Raji (cell line): Measurements from ENCODE around the gene PRSS27.

Experiments used
- POLR2A ChIP-seq: IDR thresholded peaks from 2 replicates; pipeline ENCODE4 v1.6.1; 2011; ENCODE audit warnings: low read depth, low read length, control low read depth; ENCODE audit not compliant: insufficient read depth

Gene PRSS27

DNA sequence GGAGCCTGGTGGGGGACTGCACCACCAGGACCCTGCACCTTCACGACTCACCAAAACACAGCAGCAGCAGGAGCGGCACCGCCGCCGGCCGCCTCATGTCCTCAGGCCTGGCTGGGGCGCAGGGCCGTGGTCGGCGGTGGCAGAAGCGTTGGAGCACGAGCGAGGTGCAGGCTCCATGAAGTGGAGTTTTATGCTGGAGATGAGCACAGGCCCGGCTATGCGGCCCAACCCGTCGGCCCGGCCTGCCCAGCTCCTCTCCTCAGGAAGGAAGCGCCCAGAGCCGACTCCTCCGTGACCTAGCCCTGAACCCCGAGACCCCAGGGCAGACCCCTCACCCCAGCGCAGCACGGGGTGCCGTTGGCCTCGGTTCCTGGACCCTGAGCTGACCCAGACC lies at the start of gene PRSS27:
Gene PRSS27 (minus strand): TSS at position 161 of the 394 bp plus-strand sequence. CDS start 64 bp downstream, at position 97.
- no peak for TF ChIP-seq POLR2A

DNA sequence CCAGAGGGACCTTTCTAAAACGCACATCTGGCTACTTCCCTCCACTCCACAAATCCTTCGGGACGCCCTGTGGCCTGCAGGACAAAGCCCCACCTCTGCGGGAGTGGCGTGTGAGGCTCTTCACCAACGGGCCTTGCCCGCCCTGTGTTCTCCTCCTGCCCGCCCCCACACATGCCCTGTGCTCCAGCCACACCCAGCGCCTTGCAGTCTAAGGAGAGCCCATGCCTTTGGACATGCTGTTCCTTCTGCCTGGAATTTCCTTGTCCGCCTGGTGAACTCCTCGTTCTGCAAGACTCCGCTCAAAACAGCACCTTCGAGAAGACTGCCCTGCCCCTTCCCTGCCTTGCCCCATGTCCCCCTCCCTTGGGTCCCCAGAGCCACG lies 49.6 kb upstream of the PRSS27 start:
- TF ChIP-seq POLR2A = no peak

DNA sequence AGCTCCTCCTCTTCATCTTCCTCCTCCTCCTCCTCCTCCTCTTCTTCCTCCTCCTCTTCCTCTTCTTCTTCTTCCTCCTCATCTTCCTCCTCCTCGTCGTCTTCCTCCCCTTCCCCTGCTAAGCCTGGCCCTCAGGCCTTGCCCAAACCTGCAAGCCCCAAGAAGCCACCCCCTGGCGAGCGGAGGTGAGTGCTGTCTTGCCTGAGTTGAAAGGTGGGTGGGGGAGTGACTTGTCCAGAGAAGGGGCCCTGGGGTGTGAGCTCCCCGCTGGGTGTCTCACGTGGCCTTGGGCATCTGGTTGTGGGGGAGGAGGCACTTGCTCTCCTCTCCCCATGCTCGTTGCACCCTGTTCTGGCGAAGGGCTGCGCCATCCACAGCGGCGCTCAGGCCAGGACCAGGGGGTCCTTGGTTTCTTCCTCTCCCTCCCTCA lies 49.1 kb upstream of the PRSS27 start:
- no peak for TF ChIP-seq POLR2A

DNA sequence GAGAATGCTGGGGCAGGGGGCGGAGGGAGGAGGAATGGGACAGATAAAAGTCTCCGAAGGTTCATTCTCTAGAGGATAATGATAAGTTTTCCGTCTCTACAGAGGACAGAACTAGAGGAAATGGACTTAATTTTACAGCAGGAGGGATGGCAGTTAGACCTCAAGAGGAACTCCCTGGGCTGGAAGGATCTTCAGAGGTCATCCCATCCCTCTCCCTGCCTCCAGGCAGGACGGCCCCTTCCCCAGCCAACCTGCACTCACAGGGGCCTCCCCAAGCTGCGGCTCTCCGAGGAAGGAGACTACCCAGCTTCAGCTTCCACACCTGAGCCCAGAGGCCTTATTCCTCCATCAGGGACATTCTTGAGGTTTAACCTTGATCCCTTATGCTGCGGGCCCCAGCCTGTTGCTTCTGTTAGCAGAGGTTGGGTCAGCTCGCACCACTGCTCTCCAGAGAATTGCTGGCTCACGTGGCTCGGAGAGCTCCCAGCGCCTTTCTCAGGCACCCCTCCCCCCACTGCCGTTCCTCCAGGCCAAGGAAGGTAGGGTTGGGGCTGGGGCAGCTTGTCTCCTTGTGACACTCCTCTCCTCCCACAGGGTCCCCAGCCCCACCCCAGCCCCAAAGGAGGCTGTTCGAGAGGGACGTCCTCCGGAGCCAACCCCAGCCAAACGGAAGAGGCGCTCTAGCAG lies 48.5 kb upstream of the PRSS27 start:
- no peak for TF ChIP-seq POLR2A

DNA sequence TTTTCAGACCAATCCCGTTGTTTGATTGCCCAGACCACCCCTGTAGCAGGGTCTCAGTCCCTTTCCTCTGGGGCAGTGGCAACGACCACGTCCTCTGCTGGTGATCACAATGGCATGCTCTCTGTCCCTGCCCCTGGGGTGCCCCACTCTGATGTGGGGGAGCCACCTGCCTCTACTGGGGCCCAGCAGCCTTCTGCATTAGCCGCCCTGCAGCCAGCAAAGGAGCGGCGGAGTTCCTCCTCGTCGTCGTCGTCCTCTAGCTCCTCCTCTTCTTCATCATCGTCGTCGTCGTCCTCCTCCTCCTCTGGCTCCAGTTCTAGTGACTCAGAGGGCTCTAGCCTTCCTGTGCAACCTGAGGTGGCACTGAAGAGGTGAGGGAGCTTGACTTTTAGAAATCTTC lies 47.9 kb upstream of the PRSS27 start:
- no peak for TF ChIP-seq POLR2A

DNA sequence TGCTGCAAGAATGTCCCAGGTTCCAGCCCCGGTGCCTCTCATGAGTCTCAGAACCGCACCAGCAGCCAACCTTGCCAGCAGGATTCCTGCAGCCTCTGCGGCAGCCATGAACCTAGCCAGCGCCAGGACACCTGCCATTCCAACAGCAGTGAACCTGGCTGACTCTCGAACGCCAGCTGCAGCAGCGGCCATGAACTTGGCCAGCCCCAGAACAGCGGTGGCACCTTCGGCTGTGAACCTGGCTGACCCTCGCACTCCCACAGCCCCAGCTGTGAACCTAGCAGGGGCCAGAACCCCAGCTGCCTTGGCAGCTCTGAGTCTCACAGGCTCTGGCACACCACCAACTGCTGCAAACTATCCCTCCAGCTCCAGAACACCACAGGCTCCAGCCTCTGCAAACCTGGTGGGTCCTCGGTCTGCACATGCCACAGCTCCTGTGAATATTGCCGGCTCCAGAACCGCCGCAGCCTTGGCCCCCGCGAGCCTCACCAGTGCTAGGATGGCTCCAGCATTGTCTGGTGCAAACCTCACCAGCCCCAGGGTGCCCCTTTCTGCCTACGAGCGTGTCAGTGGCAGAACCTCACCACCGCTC lies 47.2 kb upstream of the PRSS27 start:
- TF ChIP-seq POLR2A = no peak

DNA sequence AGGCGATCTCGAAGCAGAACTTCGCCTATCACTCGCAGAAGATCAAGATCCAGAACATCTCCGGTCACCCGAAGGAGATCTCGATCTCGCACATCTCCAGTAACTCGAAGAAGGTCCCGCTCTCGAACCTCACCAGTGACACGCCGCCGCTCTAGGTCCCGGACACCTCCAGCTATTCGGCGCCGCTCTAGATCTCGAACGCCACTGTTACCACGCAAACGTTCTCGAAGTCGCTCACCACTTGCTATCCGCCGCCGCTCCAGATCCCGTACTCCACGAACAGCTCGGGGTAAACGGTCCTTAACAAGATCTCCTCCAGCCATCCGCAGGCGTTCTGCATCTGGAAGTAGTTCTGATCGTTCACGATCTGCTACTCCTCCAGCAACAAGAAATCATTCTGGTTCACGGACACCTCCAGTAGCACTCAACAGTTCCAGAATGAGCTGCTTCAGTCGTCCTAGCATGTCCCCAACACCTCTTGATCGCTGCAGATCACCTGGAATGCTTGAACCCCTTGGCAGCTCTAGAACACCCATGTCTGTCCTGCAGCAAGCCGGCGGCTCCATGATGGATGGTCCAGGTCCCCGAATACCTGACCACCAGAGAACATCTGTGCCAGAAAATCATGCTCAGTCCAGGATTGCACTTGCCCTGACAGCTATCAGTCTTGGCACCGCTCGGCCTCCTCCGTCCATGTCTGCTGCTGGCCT lies 46.6 kb upstream of the PRSS27 start:
- no peak for TF ChIP-seq POLR2A

DNA sequence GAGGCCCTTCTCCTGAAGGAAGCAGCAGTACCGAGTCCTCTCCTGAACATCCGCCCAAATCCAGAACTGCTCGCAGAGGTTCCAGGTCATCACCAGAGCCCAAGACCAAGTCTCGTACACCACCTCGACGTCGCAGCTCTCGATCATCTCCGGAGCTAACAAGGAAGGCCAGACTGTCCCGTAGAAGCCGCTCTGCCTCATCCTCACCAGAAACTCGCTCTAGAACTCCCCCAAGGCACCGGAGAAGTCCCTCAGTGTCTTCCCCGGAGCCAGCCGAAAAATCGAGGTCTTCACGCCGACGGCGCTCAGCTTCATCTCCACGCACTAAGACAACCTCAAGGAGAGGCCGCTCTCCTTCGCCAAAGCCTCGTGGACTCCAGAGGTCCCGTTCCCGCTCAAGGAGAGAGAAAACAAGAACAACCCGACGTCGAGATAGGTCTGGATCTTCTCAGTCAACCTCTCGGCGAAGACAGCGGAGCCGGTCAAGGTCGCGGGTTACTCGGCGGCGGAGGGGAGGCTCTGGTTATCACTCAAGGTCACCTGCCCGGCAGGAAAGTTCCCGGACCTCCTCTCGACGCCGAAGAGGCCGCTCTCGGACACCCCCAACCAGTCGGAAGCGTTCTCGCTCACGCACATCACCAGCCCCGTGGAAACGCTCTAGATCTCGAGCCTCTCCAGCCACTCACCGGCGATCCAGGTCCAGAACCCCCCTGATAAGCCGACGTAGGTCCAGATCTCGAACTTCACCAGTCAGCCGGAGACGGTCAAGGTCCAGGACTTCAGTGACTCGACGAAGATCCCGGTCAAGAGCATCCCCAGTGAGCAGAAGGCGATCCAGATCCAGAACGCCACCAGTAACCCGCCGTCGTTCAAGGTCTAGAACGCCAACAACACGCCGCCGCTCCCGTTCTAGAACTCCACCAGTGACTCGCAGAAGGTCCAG lies 45.7 kb upstream of the PRSS27 start:
- no peak for TF ChIP-seq POLR2A

DNA sequence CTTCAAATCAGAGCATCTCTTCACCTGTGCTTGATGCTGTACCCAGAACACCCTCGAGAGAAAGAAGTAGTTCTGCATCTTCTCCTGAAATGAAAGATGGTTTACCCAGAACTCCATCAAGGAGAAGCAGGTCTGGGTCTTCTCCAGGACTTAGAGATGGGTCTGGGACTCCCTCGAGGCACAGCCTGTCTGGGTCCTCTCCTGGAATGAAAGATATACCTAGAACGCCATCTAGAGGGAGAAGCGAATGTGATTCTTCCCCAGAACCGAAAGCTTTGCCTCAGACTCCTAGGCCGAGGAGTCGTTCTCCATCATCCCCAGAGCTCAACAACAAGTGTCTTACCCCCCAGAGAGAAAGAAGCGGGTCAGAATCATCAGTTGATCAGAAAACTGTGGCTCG lies 44.7 kb upstream of the PRSS27 start:
- no peak for TF ChIP-seq POLR2A

DNA sequence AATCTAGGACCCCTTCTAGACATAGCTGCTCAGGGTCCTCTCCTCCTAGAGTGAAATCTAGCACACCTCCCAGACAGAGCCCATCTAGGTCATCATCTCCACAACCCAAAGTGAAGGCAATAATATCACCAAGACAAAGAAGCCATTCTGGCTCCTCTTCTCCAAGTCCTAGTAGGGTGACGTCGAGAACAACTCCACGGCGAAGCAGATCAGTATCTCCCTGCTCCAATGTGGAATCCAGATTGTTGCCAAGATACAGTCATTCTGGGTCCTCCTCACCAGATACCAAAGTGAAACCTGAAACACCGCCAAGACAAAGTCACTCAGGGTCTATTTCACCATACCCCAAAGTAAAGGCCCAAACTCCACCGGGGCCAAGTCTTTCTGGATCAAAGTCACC lies 43.1 kb upstream of the PRSS27 start:
- no peak for TF ChIP-seq POLR2A

DNA sequence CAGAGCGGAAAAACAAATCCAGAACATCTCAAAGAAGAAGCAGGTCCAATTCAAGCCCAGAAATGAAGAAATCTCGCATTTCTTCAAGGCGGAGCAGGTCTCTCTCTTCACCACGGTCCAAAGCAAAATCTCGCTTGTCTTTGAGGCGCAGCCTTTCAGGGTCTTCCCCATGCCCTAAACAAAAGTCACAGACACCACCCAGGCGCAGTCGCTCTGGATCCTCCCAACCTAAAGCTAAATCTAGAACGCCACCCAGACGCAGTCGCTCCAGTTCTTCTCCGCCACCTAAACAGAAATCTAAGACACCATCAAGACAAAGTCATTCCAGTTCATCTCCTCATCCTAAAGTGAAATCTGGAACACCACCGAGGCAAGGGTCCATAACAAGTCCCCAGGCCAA lies 42.7 kb upstream of the PRSS27 start:
- no peak for TF ChIP-seq POLR2A

DNA sequence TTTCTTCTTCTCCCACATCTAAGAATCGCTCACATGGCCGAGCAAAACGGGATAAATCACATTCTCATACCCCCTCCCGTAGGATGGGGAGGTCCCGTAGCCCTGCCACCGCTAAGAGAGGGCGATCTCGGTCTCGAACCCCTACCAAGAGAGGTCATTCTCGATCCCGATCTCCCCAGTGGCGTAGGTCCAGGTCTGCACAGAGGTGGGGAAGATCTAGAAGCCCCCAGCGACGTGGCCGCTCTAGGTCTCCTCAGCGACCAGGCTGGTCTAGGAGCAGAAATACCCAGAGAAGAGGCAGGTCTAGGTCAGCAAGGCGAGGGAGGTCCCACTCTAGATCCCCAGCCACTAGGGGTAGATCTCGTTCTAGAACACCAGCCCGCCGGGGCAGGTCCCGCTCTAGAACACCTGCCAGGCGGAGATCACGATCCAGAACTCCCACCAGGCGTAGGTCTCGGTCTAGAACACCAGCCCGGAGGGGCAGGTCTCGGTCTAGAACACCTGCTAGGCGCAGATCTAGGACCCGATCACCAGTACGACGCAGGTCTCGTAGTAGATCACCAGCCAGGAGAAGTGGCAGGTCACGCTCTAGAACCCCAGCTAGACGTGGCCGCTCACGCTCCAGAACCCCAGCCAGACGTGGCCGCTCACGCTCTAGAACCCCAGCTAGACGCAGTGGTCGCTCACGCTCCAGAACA lies 42.0 kb upstream of the PRSS27 start:
- TF ChIP-seq POLR2A = no peak

DNA sequence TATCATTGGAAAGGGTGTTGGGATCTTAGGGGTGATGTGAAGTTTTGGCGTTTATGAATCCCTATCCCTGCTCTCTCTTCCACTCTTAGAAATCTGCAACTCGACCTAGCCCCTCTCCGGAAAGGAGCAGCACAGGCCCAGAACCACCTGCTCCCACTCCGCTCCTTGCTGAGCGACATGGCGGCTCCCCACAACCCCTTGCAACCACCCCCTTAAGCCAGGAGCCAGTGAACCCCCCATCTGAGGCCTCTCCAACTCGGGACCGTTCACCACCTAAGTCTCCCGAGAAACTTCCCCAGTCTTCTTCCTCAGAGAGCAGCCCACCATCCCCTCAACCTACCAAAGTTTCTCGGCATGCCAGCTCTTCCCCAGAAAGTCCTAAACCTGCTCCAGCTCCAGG lies 41.4 kb upstream of the PRSS27 start:
- no peak for TF ChIP-seq POLR2A

DNA sequence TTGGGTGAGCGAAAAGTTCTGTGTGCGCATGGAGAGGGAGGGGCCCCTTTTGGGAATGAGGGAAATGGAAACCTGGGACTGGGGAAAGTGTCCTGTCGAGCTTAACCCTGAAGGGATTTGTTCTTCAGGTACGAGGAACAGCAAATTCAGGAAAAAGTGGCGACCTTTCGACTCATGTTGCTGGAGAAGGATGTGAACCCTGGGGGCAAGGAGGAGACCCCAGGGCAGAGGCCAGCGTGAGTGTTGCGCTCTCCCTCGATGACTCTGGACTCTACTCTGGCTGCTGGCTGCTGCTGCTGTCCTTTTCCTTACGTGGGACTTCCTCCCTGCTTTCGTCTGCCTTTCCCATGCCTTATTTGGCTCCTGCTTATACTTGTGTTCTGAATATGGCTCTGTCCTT lies 37.3 kb upstream of the PRSS27 start:
- no peak for TF ChIP-seq POLR2A

DNA sequence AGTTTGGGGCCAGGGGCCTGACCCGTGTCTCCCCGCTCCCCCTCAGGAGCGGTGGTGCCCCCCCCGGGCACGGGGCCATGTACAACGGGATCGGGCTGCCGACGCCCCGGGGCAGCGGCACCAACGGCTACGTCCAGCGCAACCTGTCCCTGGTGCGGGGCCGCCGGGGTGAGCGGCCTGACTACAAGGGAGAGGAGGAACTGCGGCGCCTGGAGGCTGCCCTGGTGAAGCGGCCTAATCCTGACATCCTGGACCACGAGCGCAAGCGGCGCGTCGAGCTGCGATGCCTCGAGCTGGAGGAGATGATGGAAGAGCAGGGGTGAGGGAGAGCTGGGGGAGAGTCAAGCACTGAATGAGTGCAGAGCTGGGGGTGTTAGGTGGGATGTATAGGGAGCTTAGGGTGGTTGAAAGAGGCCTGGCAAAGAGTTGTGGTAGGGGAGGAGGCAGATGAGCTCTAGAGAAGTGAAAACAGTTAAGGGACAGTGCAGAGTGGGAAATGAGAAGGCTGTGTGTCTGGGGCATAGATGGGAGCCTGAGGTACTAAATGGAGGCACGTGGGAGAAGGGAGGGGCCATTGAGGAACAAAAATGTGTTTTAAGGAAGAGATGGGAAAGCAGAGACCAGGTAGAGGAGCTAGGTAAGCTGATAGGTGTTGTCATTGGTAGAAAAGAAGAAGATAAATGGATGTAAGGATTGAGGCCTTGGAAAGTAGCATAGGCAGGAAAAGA lies 36.4 kb upstream of the PRSS27 start:
- no peak for TF ChIP-seq POLR2A

DNA sequence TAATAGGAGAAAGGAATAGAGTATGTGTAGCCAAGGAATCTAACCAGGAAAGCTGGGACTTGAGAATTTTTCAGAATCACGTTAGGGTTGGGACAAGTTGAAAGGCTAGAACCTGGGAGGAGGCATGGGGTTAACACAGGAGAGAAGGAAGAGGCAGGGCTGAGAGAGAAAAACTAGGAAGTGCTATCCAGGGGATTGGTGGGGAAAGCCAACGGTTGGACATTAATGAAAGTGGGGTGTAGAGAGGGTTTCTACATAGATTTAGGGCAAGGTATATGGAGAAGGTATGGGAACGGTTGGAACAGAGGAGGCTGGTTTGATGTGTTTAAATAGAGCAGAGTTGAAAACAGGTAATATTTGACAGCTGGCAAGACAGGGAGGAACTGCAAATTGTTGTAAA lies 35.1 kb upstream of the PRSS27 start:
- TF ChIP-seq POLR2A = no peak
